Measurements from ENCODE around the gene SUMO2.

Gene SUMO2

DNA sequence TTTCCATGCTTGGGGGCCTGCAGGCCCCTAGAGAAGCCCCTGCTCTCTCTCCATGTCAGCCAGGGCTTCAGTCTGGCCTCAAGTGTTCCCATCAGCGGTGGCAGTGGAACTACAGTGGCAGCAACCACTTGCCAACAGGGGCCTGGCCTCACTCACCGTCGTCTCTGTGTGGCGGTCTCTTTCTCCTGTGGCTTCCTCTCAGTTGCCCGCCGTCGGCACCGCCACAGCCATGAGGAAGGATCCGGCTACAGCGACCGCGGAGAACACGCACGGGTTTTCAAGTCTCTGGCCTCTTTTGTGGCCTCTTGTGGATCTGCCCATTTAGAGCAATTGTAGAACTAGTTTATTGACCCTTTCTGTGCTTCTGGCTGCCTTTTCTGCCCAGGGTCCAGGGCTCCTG lies 64.5 kb downstream of the SUMO2 start:
- no peak for DNase-seq (ENCODE audit: low read depth)

- no peak for DNase-seq (ENCODE audit: low read depth)
These were observed 66.0 kb downstream of the SUMO2 start for GRCh38 chr17:75116737-75117136.
